Activated CD8-positive, alpha-beta memory T cell treated with anti-CD3 and anti-CD28 coated beads, Interleukin-2, amount 50 U/mL, for 24 hours (primary cell): ENCODE data around the gene SMARCD2.
"Not testable (repeated sequence)": the region's sequence is repeated elsewhere in the genome, so short reads cannot be mapped to it uniquely, and the experiment has no call there.

Experiments used
- DNase-seq: peaks from one replicate; pipeline ENCODE4 v3.0.0-alpha.2; 2020; ENCODE audit errors: extremely low read depth

Gene SMARCD2

DNA sequence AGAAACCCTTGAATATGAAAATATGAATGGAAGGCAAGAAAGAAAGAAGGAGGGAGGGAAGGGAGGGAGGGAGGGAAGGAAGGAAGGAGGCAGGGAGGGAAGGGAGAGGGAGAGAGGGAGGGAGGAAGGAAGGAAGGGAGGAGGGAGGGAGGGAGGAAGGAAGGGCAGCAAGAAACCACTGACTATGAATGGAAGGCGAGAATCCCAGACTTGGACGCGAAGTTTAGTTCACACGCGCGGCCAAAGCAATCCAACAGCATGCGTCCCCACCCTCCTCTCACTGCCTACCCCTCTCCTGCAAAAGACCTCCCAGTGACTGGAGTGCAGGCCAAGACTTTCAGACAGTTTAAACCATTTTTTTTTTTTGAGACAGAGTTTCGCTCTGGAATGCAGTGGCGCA lies 7.9 kb upstream of the SMARCD2 start:
- no peak for DNase-seq

DNA sequence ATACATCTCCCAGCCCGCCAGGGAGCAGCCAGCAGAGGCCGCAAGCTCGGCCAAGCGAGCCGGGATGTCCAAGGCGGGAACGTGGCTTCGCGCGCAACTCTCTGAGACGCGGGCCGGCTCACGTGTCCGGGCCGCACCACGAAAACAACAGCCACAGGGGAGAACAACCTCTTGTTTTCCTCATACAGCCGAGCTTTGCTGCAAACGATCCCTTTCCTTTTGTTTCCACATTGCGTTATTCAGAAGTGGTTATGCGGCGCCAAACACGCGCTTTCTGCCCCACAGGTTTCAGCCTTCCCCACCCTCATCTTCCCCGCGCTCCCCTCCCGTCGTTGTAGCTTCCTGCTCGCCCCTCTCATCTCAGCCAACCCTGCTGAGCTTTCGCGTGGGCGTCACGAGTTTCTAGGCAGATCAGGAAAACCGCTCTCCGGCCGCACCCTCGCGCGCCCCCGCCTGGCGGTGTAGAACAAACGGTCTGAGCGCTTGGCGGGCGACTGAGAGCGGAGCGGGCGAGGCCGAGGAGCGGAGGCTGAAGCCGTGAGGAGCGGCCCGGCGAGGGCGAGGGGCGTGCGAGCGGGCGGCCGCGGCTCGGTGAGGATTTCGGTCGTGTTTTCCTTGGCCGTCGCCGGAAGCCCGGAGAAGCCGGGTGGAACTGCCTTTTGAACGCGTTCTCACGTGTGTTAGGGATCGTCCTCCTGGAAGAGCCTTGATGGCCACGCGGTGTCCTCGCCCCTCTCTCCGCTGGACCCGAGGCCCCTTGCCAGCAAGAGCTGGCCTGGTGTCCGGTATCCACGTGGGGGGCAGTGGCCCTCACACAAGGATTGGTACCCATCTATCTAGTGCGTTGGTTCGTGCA lies 6.6 kb upstream of the SMARCD2 start:
- DNase-seq, result peak; percentile 89

DNA sequence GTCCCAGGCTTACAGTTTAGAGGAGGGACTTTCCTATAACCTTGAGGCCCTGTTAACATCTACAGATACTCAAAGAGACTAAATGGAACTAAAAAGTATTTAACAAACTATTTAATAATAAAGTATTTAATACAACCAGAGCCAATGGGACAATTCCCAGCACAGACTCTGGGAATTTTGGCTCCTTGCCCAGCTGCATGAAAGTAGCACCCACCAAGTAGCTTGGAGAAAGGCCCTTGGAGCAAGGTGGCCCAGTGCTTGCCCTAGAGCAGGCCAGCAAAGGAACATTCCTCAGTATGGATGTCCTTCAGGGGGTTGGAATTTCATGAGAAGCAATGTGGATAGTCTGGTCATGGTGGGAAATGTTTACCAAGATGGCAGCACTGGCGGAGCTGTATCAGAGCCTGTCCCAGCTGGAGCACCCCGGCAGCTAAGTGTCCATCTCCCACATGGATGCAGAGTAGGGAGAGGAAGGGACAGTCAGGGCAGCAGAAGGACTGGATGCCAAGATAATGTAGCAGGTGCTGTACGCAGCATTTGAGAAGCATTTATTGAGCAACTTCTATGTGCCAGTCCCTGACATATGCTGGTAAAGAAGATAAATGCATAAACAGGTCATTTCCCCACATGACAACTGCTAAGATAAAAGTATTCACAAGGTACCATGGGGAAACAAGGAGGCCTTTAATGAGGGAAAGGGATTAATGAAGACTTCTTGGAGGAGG lies 5.2 kb upstream of the SMARCD2 start:
- no peak for DNase-seq

DNA sequence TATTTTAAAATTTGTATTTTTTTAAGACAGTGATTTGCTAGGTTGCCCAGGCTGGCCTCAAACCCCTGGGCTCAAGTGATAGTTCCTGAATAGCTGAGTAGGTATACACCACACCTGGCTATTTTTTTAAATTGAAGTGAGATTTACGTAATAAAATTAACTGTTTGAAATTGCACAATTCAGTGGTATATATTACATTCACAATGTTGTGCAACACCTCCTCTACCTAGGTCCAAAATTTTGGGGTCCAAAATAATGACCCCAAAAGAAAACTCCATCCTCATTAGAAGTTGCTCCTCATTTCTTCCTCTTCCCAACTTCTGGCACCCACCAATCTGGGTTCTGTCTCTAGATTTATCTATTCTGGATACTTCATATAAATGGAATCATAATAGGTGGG lies 3.0 kb upstream of the SMARCD2 start:
- no peak for DNase-seq

DNA sequence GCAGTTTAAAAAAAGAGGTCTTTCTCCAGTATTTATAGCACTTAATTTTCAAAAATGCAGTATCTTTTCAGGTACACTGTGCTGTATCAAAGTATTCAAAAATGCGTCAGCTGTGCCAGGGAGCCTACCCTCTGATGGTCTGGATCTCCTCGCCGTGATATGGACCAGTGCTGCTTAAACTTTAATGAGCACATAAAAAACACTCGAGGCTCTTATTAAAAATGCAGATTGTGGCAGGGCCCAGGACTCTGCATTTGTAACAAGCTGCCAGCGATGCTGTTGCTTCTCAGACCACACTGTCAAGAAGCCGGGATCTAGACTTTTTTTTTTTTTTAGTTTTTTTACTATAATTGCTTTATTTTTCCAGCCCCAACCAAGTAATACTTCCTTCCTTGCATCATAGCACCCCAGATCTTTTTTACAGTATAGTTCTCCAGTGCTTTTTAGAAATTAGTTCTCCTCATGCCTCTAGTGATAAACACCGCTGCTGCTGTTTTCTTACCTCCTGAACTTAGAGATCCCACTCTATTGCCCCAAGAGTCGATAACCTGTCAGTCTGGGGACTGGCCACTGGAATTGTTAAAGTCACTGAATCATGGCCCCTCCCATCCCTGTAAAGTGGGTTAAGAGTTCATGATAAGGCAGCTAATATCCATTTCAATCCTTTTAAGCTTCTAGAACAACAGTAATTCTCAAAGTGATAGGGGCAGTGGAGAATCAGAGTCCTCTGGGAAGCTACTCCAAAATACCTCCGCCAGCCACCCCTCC lies 1.6 kb upstream of the SMARCD2 start:
- no peak for DNase-seq

DNA sequence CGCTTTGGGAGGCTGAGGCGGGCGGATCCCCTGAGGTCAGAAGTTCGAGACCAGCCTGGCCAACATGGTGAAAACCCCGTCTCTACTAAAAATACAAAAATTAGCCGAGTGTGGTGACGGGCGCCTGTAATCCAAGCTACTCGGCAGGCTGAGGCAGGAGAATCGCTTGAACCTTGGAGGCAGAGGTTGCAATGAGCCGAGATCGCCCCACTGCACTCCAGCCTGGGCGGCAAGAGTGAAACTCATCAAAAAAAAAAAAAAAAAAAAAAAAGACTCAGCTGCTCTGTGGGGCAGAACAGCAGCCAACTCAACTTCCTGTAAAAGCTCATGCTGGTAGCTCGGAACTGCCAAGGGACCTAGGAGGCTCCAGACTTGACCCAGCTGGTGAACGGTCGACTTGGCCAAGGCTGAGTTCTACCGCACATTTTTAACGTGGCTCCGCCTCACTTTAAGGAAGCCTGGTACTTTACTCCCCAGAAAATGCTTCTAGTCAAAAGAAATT lies 953 bp upstream of the SMARCD2 start:
- not testable (repeated sequence) for DNase-seq

DNA sequence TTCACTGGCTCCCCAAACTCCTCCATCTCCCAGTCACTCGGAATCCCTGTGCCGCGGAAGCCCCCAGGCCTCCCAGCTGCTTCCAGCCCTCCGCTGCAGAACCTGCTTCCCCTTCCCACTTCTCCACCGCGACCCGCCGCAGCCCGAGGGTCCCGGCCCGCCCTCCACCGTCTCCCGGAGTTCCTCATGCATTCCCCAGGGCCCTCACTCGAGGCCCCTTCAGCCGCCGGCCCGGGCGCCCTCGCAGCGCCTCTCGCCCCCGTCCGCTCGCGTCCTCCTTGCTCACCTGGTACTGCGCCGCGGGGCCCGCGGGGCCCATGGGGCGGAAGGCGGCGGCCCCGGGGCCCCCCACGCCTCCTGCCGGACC lies 329 bp downstream of the SMARCD2 start:
- DNase-seq, result no peak

DNA sequence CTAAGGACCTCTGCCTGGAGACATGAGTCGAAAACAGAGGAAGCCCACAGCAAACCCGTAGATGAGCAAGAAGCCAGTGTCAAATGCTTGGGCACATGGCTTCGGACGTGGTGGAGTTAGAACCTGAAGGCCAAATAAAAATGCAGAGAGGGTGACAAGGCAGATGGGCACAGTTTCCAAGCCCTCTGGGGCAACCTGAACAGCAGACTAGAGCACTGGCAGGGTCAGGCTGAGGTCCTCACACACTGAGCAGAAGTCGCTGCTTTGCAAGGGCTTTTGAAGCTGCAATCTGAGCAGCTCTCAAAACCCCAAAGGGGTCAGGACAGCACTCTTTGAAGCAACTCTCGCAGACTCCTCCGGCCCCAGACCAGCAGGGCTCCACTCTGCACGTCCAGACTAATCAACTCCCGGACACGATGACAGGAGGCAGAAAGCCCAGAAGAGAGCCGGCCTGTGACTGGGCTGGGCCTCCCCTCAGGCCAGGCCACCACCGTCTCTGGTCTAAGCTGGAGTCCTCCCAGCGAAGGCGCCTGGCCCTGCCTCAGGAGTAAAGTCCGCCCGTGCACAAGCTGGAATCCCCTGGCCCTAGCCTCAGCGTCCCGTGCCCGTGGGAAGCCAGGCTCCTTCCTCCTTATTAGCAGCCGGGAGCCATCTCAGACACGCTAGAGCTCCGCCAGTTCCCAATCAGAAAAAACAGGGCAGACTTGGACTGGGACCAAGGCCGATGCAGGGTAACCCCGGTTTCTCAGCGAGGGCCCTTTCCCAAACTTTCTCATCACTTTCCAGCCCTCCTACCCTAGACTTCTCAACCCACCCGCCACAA lies 924 bp downstream of the SMARCD2 start:
- DNase-seq, result no peak

DNA sequence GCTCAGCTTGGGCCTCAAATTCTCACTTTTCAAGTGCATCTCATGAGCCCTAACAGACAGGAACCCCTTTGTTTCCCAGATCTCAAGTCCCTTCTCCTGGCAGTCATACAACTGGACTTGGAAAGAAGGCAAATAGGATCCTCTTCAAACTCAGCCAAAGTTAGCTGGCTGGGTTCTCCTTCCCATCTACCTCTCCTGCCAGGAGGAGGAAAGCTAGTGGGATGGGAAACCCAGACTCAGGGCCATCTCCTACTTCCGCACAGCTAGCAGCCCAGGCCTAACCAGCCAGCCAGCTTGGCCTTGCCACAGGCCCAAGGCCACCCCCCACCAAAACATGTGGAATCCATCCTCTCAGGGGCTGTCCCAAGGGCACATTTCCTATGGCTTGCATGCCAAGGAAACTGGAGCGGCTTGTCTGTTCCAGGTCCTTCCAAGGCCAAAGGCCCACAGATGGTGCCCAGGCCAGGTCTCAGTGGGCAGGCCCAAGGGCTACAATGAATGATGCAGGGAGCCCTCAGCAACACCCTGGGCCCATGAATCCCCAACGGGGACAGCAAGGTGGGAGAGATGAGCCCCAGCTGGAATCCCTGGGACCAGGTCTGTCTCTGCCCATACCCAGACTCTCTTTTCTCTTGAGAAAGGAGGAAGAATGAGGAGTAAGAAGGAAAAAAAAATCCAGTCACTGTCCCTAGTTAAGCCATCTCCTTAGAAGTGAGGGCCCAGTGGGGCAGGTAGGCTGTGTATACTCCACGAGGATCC lies 1.7 kb downstream of the SMARCD2 start:
- DNase-seq, result no peak

DNA sequence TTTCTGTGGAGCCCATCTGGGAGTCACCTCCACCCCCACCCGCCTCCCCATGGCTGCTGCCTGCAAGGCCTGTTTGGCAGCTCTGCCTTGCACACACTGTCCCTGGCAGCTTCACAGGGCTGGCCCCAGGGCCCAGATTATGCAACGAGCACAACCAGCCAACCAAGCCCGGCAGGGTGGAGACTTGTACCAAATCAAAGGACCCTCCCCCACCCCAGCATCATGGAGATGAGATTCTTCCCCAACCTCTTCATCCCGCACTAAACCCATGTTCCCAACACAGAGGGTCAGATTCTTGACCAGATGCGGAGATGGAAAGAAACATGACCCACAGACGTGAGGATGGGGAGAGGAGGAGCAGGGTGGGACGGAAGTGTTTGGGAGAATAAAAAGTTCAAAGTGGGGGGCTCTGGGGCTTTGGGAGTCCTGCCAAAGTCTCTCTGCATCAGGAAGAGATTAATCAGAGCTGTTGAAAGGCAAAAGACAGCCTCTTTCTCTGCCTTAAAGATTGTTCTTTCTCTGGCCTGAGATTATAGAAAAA lies 3.8 kb downstream of the SMARCD2 start:
- no peak for DNase-seq

DNA sequence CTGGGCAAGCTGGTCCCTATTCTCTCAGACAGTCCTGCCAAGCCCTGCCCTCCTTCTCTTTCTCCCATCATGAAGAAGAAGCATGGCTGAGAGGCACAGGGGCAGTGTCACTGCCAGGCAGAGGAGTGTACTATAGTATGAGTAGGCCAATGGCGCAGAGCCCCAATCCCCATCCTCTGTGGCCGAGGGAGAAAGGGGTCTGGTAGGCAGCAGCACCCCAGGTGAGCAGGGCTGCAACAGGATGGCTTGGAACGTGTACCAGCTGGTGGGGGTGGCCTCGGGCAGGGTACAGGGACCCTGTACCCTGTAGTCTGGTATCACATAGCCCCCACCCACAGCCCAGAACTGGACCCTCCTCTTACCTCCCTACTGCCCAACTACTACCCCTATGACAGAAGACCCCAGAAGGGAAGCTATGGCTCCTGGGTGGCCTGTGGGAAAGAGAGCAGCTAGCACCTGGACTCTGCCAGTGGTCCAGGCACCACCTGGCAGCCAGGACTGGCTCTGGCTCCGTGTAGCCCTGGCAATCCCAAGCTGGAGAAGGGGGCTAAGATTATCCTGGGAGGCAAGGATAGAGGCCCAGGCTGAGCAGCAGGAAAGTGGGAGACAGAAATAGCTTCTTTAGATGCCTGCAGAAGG lies 4.4 kb downstream of the SMARCD2 start:
- no peak for DNase-seq

DNA sequence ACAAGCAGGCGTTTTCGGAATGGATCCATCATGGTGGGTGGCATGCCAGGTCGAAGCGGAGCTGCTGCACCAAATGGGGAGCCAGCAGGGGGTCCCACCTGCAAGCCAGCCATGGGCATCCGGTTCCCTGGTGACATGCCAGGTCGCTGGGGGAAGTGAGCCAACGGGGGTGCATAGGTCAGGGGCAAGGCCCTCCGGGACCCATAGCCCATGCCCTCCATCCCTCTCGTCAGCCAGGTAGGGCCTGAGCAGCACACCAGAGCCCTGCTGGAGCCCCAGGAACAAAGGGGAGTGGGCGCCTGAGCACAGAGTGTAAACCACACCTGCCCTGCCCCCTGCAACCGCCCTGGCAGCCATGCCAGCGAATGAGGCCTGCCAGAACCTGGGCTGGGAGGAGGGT lies 5.0 kb downstream of the SMARCD2 start:
- no peak for DNase-seq

DNA sequence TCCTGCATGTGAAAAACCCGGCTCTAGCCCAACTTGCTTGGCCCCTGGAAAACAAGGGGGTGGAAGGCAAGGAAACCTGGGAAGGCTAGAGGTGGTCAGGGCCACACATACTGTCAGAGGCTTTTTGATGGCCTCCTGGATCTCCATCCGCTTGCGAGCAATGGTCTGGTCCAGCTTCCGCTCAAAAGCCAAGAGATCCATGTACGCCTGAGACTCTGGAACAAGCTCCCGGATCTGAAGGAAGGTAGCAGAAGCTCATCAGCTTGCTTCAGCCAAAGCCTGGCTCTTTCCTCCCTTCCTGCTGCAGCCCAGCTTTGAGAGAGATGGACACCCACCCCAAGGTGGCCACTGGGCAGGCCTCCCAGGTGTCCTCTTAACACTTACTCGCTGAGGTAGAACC lies 5.7 kb downstream of the SMARCD2 start:
- DNase-seq, result no peak

DNA sequence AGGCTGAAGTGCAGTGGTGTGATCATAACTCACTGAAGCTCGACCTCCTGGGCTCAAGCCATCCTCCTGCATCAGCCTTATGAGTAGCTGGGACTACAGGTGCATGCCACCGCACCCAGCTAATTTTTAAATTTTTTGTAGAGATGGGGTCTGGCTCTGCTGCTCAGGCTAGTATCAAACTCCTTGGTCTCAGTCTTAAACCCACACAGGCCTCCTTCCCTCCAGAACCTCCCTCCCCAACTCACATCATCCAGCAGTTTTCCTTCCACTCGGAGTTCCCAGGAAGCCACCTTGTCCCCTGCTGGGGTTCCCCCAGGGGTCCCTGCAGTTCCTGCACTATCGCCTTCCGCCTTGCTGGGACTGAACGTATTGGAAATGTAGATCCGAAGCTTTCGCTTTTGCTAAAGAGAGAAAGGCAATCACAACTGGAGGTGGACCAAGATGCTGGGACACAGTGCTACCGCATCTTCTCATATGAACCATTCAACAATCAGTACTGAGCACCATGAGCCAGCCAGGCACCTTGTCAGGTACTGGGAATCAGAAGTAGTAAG lies 7.2 kb downstream of the SMARCD2 start:
- no peak for DNase-seq

DNA sequence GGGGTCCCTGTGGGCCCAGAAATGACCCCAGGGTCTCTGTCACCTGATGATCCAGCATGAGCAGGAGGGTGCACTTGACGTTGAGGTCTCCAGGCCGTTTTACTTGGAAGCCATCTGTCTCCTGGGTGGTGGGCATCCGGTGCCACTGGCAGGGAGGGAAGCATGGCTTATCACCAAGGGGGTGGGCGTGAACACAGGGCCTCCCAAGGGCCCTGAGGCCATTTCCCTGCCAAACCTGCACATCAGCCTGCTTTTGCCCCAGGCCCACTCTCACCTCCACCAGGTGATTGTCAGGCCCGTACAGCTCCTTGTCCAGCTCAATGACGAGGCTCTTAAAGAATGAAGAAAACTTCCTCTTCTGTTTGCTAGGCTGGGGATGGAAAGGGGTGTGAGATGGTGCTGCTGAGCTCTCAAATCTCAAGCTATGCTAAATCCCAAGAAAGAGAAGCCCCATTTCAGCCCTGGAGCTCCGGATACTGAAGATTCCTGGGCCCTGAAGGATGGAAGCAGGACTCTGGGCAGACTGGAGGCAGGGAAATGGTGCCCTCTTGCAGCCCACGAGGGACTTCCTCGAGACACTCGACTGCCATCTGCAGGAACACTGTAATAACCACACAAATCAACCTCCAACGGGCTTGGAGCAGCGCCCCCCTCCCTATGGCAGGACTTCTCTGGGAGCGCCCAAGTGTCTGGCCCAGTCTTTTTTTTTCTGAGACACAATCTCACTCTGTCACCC lies 7.9 kb downstream of the SMARCD2 start:
- no peak for DNase-seq

DNA sequence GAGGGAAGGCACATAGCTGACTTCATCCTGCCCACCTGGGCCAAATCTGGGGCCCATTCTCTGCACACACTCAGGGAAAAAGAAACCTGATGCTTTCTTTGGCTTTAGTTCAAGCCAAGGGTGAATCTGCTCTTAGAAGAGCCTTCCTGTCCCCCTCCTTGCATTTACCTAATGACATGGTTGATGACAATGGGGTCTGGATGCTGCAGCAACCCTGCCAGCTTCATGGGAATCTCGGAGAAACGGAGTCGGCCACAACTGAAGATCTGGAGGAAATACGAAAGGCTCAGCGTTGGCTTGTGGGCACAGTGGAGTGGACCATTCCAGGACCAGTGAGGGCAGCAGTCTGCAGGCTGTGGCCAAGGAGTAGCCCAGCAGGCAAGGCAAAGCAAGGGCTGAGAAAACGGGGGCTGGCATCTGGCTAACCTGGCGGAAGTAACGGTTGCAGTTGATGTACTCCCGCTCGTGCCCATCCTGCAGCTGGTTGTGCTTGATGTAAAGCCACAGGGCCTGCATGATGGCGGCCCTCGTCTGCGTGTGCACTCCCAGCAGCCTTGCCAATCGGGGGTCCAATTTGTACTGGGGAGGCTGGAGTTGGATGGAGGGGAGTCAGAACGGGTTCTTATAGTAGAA lies 8.6 kb downstream of the SMARCD2 start:
- no peak for DNase-seq

DNA sequence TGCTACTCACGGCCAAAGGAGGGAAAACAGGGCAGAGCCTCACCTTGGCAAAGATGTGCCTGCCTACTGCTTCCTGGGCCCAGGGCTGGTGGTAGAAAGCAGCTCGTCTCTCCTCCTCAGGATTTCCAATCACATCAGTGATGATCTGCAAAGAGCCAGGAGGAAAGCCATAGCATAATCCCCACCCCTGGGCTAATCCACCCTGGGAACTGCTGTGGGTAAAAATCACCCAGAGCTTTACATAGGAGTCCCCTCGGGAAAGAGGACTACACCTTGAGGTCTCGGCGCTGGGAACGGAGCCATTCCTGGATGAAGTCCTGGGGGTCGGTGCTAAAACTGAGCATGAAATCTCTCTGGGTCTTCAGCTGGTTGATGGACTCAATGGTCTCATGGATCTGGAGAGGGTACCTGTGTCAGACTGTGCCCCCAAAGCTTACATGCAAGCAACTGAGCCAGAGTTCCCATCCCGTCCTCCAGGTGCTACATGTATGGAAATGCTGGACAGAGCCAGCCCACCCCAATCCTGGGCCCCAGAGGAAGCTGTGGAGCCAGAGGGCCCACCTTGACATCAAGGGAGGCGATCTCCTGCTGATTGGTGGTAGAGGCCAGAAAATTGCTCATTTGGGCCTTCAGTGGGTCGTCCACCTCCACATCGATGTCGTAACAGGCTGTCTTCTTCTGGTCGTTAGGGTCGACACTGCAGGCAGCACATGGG lies 9.3 kb downstream of the SMARCD2 start:
- no peak for DNase-seq

DNA sequence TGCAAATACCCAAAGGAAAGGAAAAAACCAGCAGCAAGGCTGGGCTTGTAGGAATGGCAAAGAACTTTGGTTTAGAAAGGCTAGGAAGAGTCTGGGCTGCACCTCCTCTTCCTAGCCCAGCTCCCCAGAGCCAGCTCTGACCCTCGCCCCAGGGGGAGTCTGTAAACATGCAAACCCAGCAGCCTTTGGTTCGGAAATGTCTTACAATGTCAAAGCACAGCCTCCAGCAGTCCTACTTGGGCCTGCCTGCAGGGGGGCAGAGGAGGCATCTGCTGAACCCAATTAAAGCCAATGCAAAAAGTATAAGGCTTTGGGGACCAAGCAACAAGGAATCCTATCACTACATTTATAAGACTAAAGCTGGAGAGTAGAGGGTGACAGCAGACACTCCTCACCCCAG lies 10.0 kb downstream of the SMARCD2 start:
- DNase-seq, result no peak
